Liver (tissue), 9 donors: Measurements from ENCODE around the gene COL4A3. TPM values are rescaled to one million over a fixed set of nuclear protein-coding genes. Genes with fewer than 3 reads are reported as not detected.

Experiments used
- DNase-seq: peaks from one replicate; pipeline ENCODE4 v3.0.0-alpha.2; 2017; ENCODE audit warnings: low spot score
- H3K27ac ChIP-seq, 2 donors: one replicate each; pipeline ENCODE4 v1.7.0; 2013; ENCODE audit warnings: inconsistent platforms in 2 of 2, low read length in 2 of 2, control low read depth in 1 of 2, low read depth in 1 of 2, mild to moderate bottlenecking in 1 of 2
- H3K27me3 ChIP-seq, 4 donors: one replicate each; pipeline versions ENCODE4 v1.6.1 to v1.7.0; 2013; ENCODE audit warnings: low read length in 3 of 4, inconsistent platforms in 1 of 4, mild to moderate bottlenecking in 1 of 4, moderate library complexity in 1 of 4; ENCODE audit not compliant: control insufficient read depth in 4 of 4, insufficient read depth in 4 of 4
- H3K36me3 ChIP-seq, 4 donors: one replicate each; pipeline versions ENCODE4 v1.6.1 to v1.7.0; 2013; ENCODE audit warnings: low read length in 3 of 4, mild to moderate bottlenecking in 3 of 4, low read depth in 1 of 4, moderate library complexity in 1 of 4; ENCODE audit not compliant: control insufficient read depth in 4 of 4, insufficient read depth in 3 of 4
- H3K4me1 ChIP-seq, 4 donors: one replicate each; pipeline versions ENCODE4 v1.6.1 to v1.7.0; 2013; ENCODE audit warnings: low read length in 3 of 4, mild to moderate bottlenecking in 3 of 4, moderate library complexity in 1 of 4; ENCODE audit not compliant: control insufficient read depth in 4 of 4, insufficient read depth in 4 of 4
- H3K4me3 ChIP-seq, 3 donors: one replicate each; pipeline versions ENCODE4 v1.6.1 to v1.7.0; 2013; ENCODE audit warnings: low read length in 3 of 3, control low read depth in 1 of 3, low read depth in 1 of 3, mild to moderate bottlenecking in 1 of 3
- H3K9ac ChIP-seq, 2 donors: one replicate each; pipeline ENCODE4 v1.7.0; 2013; ENCODE audit warnings: low read length in 2 of 2, mild to moderate bottlenecking in 2 of 2, moderate library complexity in 2 of 2, control low read depth in 1 of 2, low read depth in 1 of 2
- H3K9me3 ChIP-seq, 4 donors: one replicate each; pipeline versions ENCODE4 v1.6.1 to v1.7.0; 2013; ENCODE audit warnings: low read length in 3 of 4; ENCODE audit not compliant: control insufficient read depth in 4 of 4
- ATF3 ChIP-seq: IDR thresholded peaks from 2 replicates; pipeline ENCODE4 v1.6.1; 2016; ENCODE audit warnings: antibody characterized with exemption
- CTCF ChIP-seq: fragments of 150-350 bp; IDR thresholded peaks from 2 replicates; pipeline ENCODE4 v1.5.1; 2017; ENCODE audit warnings: improper control_type of control experiment, low read depth, low read length; ENCODE audit not compliant: missing input control
- EGR1 ChIP-seq, 2 donors: IDR thresholded peaks; 2 replicates each; pipeline ENCODE4 v1.6.1; 2016 to 2018; ENCODE audit warnings: antibody characterized with exemption in 2 of 2, low read depth in 2 of 2
- FOXA1 ChIP-seq: IDR thresholded peaks from 2 replicates; pipeline ENCODE4 v1.6.1; 2016; ENCODE audit warnings: antibody characterized with exemption
- FOXA2 ChIP-seq: IDR thresholded peaks from 2 replicates; pipeline ENCODE4 v1.6.1; 2016; ENCODE audit warnings: antibody characterized with exemption
- GABPA ChIP-seq, 2 donors: IDR thresholded peaks in 1 of 2; conservative IDR thresholded peaks in 1 of 2; 2 replicates each; pipeline ENCODE4 v1.6.1; 2016; ENCODE audit warnings: antibody characterized with exemption in 2 of 2, mild to moderate bottlenecking in 1 of 2, moderate library complexity in 1 of 2
- HNF4A ChIP-seq, 2 donors: conservative IDR thresholded peaks; 2 replicates each; pipeline ENCODE4 v1.6.1; 2016; ENCODE audit warnings: antibody characterized with exemption in 2 of 2, mild to moderate bottlenecking in 2 of 2
- HNF4G ChIP-seq: IDR thresholded peaks from 2 replicates; pipeline ENCODE4 v1.6.1; 2016; ENCODE audit warnings: antibody characterized with exemption
- JUND ChIP-seq, 2 donors: IDR thresholded peaks; 2 replicates each; pipeline ENCODE4 v1.6.1; 2016; ENCODE audit warnings: antibody characterized with exemption in 2 of 2
- NR2F2 ChIP-seq: IDR thresholded peaks from 2 replicates; pipeline ENCODE4 v1.6.1; 2016; ENCODE audit warnings: antibody characterized with exemption
- RAD21 ChIP-seq, 2 donors: IDR thresholded peaks; 2 replicates each; pipeline ENCODE4 v1.6.1; 2016; ENCODE audit warnings: antibody characterized with exemption in 2 of 2, mild to moderate bottlenecking in 2 of 2
- REST ChIP-seq: IDR thresholded peaks from 2 replicates; pipeline ENCODE4 v1.6.1; 2016; ENCODE audit warnings: antibody characterized with exemption, mild to moderate bottlenecking
- RXRA ChIP-seq, 2 donors: IDR thresholded peaks; 2 replicates each; pipeline ENCODE4 v1.6.1; 2017 to 2018; ENCODE audit warnings: antibody characterized with exemption in 2 of 2, mild to moderate bottlenecking in 1 of 2
- SP1 ChIP-seq: IDR thresholded peaks from 2 replicates; pipeline ENCODE4 v1.6.1; 2018; ENCODE audit warnings: antibody characterized with exemption, mild to moderate bottlenecking
- TAF1 ChIP-seq: conservative IDR thresholded peaks from 2 replicates; pipeline ENCODE4 v1.6.1; 2016; ENCODE audit warnings: antibody characterized with exemption, mild to moderate bottlenecking
- YY1 ChIP-seq: IDR thresholded peaks from 2 replicates; pipeline ENCODE4 v1.6.1; 2016; ENCODE audit warnings: antibody characterized with exemption, mild to moderate bottlenecking
- ZBTB33 ChIP-seq: IDR thresholded peaks from 2 replicates; pipeline ENCODE4 v1.6.1; 2016; ENCODE audit warnings: antibody characterized with exemption
- WGBS: extraction: QIAGEN DNeasy Blood & Tissue Kit; methylation state at CpG from one replicate; pipeline ENCODE4 v1.1.7; 2013; 5-methylcytosine and 5-hydroxymethylcytosine counted together
- polyA plus RNA-seq, 2 donors: library from polyadenylated mRNA; stranded (reverse) in 1 of 2; unstranded in 1 of 2; fragments of 200-250 nt in 1 of 2; fragments of >200 nt in 1 of 2; fragmentation: Nextera tagmentation in 1 of 2; extraction: Ambion mirVana in 1 of 2; gene quantifications; one replicate each; pipeline versions ENCODE4 v1.2.1 to v1.2.3, GENCODE V29; 2013 to 2015
- total RNA-seq, 2 donors: library from RNA; depleted of rRNA; stranded (reverse); fragments of >200 nt; gene quantifications; one replicate each; pipeline ENCODE4 v1.2.3, GENCODE V29; 2014
- TF ChIP-seq, protein P1 (sequence below): IDR thresholded peaks from 2 replicates; pipeline ENCODE4 v1.6.1; 2016; ENCODE audit warnings: antibody characterized with exemption
- donor health status: healthy.
- donor health status: healthy.
- donor health status: healthy.
- donor health status: healthy.
- donor health status: healthy.

COL4A3 gene
- total and polyA plus RNA-seq, 4 donors = 0.05 to 2.3 (median 0.35) TPM

DNA sequence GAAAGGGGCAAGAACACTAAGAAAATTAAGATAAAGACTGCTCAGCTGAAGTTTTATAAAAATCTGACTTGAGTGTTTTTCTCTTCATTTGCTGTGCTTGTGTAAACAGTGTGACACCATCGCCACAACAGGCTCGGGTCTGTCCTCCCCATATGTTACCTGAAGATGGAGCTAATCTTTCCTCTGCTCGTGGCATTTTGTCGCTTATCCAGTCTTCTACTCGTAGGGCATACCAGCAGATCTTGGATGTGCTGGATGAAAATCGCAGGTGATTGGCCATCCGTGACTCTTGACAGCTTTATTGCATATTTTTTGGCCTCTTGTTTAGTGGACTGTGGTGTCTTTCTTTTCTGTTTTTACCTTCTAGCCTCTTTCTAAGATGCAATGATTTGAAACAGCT is 182.7 kb downstream of the COL4A3 start:
- Histone ChIP-seq H3K4me3 (no peak overlapping the region), H3K36me3 (peaks cover 1 to 29% (median 11%) of the 10 kb centered on the region in 4 donors), H3K9me3 (no peaks in the 10 kb centered on the region), H3K4me1 (no peaks in the 10 kb centered on the region), H3K27ac (no peak overlapping the region), H3K9ac (no peak overlapping the region), H3K27me3 (no peaks in the 10 kb centered on the region)
- no peak for TF ChIP-seq ATF3
- no peak for TF ChIP-seq RXRA (IDR thresholded peaks at IDR 0.05)
- 93% methylated on average over 7 of the region's 7 CpGs for WGBS
- DNase-seq = no peak

DNA sequence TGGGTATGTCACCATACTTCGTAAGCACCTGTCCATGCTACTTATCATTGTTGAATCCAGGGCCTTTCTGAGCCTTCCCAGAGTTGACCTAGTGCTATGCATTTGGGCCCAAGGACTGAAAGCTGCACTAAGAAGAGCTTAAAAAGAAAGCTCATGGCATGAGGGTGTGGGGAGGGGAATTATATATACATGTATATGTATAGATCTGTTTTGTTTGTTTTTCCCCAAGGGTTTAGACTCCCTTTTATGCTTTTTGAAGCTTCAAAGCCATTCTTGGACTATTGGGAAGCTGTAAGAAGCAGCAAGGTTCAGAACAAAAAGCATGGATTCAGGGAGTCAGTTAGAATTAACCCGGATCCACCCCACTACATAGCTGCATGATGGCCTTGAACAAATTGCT is 183.9 kb downstream of the COL4A3 start:
- no peak for TF ChIP-seq ZBTB33
- TF ChIP-seq YY1 = no peak
- no peak for TF ChIP-seq REST
- no peak for TF ChIP-seq HNF4A (conservative IDR thresholded peaks at IDR 0.05)
- no peak for TF ChIP-seq RXRA (IDR thresholded peaks at IDR 0.05)
- TF ChIP-seq, protein P1, sequence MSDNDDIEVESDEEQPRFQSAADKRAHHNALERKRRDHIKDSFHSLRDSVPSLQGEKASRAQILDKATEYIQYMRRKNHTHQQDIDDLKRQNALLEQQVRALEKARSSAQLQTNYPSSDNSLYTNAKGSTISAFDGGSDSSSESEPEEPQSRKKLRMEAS = no peak
- no peak for TF ChIP-seq FOXA1
- TF ChIP-seq NR2F2 = no peak
- no peak for TF ChIP-seq TAF1
- no peak for TF ChIP-seq RAD21 (IDR thresholded peaks at IDR 0.05)
- TF ChIP-seq EGR1 (IDR thresholded peaks at IDR 0.05; ENCODE audit: low read depth in 2 of 2) = no peak
- TF ChIP-seq FOXA2 = no peak
- no peak for TF ChIP-seq CTCF
- TF ChIP-seq JUND (IDR thresholded peaks at IDR 0.05) = no peak
- no peak for TF ChIP-seq HNF4G
- TF ChIP-seq SP1 = no peak
- no peak for TF ChIP-seq GABPA (IDR thresholded peaks at IDR 0.05 in 1 of 2, conservative IDR thresholded peaks at IDR 0.05 in 1 of 2)
- no peak for TF ChIP-seq ATF3
- DNase-seq = no peak
- Histone ChIP-seq H3K4me3 (no peak overlapping the region), H3K27me3 (no peaks in the 10 kb centered on the region), H3K9me3 (no peaks in the 10 kb centered on the region), H3K27ac (no peak overlapping the region), H3K36me3 (peaks cover 2 to 24% (median 10%) of the 10 kb centered on the region in 4 donors), H3K4me1 (no peaks in the 10 kb centered on the region), H3K9ac (no peak overlapping the region)
- WGBS = 98% methylated on average over 2 of the region's 2 CpGs
